Endometrial microvascular endothelial cells (primary cell): ENCODE results near the gene KRTAP13-1. TPM values are rescaled to one million over a fixed set of nuclear protein-coding genes. Genes with fewer than 3 reads are reported as not detected.

Source experiments
- in situ Hi-C: cut with HindIII; loops from 2 replicates; pipeline ENCODE4 v1.10.0; 2017; ENCODE audit warnings: low sequenced_read_pairs, low pct_unique_long_range_greater_than_20kb; ENCODE audit errors: inconsistent ontology term
- total RNA-seq: library from RNA; depleted of rRNA; stranded (reverse); fragments of >200 nt; gene quantifications from one replicate; pipeline ENCODE4 v1.2.3, GENCODE V29; 2015; ENCODE audit errors: inconsistent ontology term

The KRTAP13-1 gene, protein sequence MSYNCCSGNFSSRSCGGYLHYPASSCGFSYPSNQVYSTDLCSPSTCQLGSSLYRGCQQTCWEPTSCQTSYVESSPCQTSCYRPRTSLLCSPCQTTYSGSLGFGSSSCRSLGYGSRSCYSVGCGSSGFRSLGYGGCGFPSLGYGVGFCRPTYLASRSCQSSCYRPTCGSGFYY
- not detected for total RNA-seq

DNA sequence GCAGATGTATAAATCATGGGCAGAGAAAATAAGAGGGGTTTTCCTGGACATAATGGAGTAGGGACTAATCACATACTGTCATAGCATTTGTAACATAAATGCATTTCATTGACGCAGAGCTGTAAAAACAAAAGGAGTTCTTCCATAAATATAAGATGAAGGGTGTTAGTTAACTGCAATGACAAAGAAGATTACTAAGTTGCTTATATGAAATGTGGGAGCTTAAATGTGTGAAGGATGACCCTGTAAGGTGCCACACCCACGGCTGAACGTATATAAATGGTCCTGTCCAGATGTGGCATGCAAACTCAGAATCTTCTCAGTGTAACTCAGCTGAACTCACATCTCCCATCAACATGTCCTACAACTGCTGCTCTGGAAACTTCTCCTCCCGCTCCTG is at the start of gene KRTAP13-1:
TSS of gene KRTAP13-1 (plus strand) at position 301 of the 400 bp plus-strand sequence. CDS start at position 357, 56 bp downstream.
- in situ Hi-C loops, result no loop called here

DNA sequence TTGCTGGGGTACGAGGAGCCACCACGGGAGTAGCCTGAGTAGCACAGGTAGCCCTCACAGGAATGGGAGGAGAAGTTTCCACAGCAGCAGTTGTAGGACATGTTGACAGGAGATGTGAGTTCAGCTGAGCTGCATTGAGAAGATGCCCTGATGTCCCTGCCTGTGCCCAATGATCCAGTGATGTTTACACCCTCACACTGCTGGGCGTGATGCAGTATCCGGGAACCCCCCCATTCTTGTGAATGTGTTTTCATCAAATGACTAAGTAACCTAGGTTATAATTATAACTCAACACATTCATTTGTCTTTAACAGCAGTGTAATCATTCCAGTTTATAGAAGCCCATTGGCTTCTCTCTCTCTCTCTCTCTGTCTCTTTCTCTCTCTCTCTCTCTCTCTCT is 47.3 kb upstream of the KRTAP13-1 start, which contains the start of gene KRTAP23-1:
TSS of gene KRTAP23-1 (minus strand) at position 101 of the 400 bp plus-strand sequence. CDS start at position 101, 0 bp downstream.
- in situ Hi-C loops, result no loop called here

DNA sequence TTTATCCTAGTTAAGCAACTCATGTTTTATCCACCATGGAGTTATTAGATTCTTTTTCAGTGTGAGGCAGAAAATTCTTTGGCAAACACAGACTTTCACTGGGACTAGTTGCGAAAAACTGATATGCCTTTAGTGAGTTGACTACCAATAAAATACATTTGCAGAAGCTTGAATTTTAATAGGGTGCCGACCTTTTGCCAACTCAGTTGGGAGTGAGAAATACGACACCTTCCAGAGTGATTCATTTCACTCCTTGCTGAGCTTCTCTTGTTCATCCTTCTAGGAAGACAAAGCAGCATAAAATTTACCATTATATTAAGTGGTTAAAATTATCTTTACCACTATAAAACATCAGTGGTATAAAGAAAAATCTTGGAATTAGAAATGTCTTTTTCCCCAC is 46.3 kb upstream of the KRTAP13-1 start:
- in situ Hi-C loops, result no loop called here

DNA sequence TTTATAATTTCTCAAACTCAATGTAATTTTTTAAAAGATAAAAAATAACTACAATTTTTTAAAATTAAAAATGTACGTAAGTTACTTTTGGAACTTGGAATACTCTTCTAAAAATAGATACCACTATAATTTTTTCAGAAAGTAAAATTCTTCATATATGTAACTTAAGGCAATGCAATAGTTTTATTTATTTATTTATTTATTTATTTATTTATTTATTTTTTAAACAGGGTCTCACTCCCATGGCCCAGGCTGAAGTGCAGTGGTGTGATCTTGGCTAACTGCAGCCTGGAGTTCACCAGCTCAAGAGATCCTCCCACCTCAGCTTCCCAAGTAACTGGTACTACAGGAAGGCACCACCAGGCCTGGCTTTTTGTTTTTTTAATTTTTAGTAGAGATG is 44.3 kb upstream of the KRTAP13-1 start:
- in situ Hi-C loops, result no loop called here

DNA sequence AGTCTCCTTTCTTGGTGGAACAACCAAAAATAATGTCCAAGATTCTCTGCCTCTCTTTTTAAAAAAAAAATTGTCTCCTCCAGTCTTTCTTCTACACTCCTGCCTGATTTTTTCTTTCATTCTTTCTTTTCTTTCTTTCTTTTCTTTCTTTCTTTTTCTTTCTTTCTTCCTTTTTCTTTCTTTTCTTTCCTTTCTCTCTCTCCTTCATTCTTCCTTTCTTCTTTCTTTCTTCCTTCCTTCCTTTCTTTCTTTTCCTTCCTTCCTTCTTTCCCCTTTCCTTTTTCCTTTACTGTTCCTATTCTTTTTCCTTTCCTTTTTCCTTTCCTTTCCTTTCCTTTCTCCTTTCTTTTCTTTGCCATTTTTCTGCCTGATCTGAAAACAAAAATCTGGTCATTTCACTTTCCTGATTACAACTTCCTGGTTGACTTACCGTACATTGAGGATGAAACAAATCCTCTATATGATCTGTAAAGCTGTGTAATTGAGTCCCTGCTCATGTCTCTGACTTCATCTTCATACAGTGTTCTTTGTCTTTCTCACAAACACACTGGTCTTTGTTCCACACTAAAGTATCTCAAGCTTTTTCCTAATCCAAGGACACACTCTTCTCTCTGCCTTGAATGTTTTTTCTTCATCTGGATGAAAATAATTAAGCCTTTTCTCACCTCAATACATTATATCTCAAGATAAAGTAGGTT is 41.4 kb upstream of the KRTAP13-1 start:
- in situ Hi-C loops, result no loop called here

DNA sequence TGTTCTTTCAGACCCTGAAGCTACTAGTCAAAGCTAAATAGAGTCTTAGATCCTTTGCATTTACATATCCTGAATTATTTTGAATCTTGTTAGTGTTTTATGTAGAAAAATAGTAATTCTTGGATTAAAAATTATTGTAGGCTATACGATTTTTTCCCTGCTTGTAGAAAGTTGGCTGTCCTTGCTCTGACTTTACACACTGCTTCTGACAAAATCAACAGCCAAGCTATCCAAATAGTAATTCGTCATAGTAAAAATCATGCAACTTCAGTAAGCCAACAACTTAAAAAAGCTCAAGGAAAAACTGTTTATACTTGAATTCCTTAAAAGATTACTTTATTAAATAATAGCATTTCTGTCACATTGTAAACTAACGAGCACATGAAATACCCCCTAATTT is 39.9 kb upstream of the KRTAP13-1 start:
- in situ Hi-C loops, result no loop called here

DNA sequence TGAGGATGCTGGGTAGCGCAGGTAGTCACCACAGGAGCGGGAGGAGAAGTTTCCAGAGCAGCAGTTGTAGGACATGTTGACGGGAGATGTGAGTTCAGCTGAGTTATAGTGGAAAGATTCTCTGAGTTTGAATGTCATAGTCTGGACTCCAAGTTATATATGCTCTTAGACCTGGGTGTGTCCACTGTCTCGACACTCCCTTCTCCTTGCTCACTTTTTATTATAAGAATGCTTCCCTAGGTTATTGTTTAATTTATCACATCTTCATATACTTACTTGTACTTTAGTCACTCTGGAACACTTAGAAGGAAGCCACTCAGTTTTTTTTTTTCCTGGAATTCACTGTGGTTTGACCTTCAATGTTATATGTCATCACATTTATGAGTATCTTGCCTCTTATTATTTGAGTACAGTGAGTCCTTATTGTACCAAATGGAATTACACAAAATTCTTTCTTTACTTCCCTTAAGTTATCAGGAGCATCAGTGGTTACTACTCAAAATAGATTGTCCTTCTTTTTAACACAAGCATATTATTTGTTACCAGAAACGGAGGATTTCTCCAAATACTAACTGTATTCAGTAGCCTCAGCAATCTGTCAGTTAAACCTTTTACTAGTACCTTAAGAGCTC is 23.6 kb upstream of the KRTAP13-1 start, which contains the start of gene KRTAP13-2:
TSS of gene KRTAP13-2 (minus strand) at position 133 of the 632 bp plus-strand sequence. CDS start at position 75, 58 bp downstream.
- in situ Hi-C loops, result no loop called here

DNA sequence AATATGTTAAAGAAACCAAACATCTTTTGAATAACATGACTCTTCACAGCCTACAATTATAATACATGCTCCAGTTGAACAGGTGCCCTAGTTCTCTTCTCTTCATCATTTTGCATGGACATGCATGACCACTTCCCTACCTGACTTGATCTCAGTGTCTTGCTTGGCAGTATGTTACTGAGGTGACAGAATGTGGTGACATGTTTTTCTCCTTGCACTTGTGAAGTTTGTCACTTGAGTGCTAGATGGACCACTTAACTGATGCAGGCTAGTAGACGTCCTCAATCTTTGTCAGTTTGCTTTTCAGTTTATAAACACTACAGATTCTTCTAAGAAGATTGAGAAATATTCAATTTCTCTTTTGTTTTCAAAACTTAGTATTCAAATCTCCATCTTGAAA is 13.6 kb upstream of the KRTAP13-1 start:
- in situ Hi-C loops, result no loop called here

DNA sequence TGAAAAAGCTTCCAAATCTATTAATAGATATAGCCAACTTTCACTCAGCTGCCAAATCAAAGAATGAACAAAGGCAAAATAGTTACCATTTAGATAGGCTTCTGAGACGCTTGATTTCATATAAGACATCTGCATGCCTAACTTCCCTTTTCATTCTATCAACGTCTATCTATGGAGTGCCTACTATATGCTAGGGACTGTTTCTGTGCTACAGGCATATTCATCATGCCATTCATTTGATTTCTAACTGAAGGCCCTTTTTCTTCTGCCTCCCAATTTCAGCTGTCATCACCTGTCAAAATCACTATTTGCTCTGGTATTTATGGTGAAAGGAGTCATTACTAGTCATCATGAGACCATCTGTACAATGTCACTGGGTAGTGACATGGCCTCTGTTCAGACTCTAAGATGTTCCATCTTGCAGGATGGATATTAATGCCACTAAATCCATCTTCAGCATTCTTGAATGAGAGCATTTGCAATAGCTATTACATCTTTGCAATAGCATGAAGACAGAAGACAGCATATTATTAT is 4.3 kb upstream of the KRTAP13-1 start:
- in situ Hi-C loops, result no loop called here

DNA sequence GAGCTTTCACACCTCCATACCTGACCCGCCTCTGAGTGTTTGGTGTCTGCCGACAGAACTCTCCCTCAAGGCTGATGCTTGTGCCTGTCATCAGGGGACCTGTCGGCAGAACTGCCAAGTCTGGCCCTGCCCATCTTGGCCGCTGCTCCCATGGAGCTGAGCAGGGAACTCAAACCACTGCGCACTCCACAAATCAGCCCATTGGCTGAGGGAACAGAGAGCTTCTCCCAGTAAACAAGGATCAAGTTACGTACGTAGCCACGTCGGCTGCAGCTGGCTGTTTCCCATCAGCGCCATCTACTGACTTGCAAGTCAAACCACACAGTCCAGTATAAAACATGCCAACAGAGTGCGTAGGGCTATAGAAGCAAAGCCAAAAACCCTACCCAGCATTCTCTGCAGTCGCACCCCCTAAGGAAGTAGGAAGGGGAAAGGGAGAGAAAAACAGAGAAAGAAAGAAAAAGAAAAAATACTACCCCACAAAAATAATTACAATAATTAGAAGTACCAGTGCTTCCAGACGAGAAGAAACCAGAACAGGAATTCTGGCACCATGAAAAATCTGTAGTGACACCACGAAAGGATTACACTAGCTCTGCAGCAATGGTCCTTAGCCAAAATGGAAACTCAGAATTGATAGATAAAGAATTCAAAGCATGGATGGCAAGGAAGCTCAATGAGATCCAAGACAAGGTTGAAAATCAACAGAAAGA is 13.1 kb downstream of the KRTAP13-1 start:
- in situ Hi-C loops, result no loop called here

DNA sequence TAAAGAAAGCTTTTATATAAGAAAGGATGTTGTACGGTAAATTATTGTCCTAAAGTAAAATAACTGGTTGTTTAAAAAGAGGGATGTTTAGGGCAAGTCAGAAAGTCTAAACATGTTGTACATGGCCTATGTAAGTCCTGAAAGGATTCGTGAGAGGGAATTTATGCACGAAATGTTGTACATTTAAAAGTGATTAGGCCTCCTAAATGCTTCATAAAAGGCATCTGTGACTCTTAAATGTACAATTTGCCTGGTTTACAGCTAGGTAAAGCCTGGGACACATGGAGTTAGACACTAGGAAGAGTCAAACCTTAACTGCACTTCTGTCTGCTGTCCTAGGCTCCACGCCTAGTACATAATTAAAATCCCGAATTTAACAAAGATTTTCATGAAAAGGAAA is 20.2 kb downstream of the KRTAP13-1 start:
- in situ Hi-C loops, result no loop called here

DNA sequence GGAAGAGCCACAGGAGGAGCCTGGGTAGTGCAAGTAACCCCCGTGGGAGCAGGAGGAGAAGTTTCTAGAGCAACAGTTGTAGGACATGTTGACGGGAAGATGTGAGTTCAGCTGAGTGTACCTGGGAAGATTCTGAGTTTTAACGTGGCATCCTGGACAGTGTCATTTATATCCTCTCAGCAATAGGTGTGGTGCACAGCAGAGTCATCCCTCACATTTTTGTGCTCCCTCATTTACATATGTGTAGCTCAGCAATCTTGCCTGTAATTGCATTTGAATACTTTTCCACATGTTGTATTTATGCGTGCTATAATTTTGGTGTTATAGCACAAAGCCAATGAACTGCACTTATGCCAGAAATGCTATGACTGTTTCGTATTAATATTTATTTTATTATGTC is 30.0 kb downstream of the KRTAP13-1 start, which contains the start of gene KRTAP13-3:
TSS of gene KRTAP13-3 (minus strand) at position 101 of the 400 bp plus-strand sequence. CDS start at position 87, 14 bp downstream.
- in situ Hi-C loops, result no loop called here

DNA sequence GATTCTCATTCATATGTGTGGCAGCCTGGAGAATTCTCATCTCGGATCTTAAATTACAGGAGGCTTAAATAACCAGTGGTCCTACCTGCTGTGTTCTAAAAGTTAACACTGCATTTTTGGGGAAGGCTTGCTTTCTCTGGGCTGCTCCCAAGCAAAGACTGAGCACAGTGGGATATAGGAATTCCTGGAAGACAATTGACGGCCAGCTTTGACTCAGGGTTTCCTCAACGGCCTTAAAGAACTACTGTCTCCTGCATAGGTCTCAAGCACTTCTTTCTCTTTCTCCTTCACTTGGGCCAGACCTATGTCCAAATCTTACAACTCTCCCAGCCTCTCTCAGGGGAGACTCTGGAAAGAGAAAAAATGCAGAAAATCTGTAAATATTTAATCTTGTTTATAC is 30.9 kb downstream of the KRTAP13-1 start:
- in situ Hi-C loops, result no loop called here

DNA sequence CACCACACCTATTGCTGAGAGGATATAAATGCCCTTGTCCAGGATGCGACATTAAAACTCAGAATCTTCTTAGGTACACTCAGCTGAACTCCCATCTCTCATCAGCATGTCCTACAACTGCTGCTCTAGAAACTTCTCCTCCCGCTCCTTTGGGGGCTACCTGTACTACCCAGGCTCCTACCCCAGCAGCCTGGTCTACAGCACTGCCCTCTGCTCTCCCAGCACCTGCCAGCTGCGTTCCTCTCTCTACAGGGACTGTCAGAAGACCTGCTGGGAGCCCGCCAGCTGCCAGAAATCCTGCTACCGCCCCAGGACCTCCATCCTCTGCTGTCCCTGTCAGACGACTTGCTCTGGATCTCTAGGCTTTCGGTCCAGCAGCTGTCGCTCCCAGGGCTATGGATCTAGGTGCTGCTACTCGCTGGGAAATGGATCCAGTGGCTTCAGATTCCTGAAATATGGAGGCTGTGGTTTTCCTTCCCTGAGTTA is 34.4 kb downstream of the KRTAP13-1 start, which contains the start of gene KRTAP13-4:
TSS of gene KRTAP13-4 (plus strand) at position 51 of the 486 bp plus-strand sequence. CDS start at position 107, 56 bp downstream.
- in situ Hi-C loops, result no loop called here

DNA sequence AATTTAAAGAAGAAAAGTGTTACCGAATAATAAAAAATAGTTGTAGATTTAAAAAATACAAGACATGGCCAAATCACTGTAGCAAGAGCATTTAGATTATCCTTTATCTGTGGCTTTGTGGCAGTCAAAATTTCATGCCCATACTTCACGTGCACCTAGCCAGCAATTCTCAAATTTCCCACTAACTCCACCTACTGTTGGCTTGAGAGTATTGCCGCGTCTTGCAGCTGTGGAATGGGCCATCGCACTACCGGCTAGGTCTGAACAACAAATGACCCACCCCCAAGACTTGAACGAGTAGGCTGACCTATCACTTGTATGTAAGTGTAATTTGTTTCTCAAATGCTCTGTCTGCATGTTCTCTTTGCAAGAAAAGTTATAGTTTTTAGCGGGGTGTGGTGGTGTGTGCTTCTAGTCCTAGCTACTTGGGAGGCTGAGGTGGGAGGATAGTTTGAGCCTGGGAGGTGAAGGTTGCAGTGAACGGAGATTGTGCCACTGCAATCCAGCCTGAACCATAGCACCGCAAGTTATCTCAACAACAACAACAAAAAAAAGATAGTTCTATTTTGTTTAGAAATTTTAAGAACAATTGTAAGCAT is 38.3 kb downstream of the KRTAP13-1 start:
- in situ Hi-C loops, result no loop called here

DNA sequence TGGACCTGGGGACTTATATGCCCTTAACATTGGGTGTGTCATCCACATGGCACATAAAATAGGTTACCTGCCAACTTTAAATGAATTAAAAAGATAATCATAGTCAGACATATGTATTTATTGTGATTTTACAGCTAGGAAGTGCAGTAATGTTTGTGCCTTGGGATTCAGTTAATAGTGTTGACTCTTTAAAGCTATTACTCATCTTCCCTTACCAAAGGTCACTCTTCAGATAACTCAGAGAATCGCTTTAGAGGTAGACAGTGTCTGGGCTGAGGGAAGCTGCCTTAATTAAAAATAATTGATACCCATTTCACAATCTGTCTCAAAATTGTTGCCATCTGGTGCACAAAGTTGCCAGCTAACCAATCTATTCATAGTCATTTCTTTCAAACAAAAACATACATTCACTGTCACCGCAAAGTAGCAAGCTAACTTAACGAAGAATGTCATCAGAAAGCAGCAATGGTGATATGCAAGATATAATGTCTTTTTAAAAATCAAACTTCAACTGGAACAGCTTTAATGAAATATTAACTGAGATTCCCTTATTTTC is 41.3 kb downstream of the KRTAP13-1 start:
- in situ Hi-C loops, result no loop called here

DNA sequence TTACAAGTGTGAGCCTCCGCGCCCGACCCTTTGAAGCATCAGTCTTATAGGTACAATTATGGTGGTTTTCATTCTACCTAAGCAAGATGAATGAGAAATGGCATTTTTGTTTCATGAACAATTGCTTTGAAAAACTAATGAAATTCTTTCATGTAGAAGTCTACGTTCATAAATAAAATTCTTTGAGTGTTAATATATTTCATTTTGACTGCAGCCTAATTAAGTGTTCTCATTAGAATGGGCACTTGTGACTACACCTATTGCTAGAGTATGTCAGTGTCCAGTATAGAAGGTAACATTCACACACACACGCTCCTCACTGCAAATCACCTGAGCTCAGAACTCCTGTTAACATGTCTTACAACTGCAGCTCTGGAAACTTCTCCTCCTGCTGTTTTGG is 44.1 kb downstream of the KRTAP13-1 start, which contains the start of gene KRTAP15-1:
TSS of gene KRTAP15-1 (plus strand) at position 301 of the 400 bp plus-strand sequence. CDS start at position 354, 53 bp downstream.
- in situ Hi-C loops, result no loop called here

DNA sequence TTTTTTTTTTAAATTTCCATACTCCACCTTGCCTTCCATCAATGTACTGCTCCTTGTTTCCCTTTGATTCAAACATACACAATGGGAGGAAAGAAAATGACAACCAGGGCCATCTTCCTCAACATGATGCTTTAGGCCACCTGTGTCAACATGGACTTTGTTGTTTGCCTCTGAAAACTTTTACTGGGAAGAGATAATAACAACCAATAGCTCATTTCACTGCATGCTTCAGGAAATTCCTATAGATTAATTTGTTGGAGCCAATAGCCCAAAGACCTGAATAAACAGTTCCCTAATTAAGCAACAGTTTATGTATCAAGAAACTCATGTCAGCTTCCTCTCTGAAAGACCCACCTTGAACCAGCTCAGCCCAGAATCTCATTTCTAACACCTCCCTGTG is 47.4 kb downstream of the KRTAP13-1 start:
- in situ Hi-C loops, result no loop called here
